Activated naive CD4-positive, alpha-beta T cell (primary cell): ENCODE measurements around the gene FGF8.
"Not testable (repeated sequence)": the region's sequence is repeated elsewhere in the genome, so short reads cannot be mapped to it uniquely, and the experiment has no call there.

Source experiments
- DNase-seq, 4 experiments: peaks; one replicate each; lab custom pipeline; 2025; lab: John Stamatoyannopoulos, UW

Gene FGF8, protein sequence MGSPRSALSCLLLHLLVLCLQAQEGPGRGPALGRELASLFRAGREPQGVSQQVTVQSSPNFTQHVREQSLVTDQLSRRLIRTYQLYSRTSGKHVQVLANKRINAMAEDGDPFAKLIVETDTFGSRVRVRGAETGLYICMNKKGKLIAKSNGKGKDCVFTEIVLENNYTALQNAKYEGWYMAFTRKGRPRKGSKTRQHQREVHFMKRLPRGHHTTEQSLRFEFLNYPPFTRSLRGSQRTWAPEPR

GRCh38 chr10:101775273-101776160, at the start of gene FGF8:
Gene FGF8 (minus strand): TSS chr10:101776114. CDS start chr10:101775900, 214 bp downstream.
- DNase-seq: no peak

DNA sequence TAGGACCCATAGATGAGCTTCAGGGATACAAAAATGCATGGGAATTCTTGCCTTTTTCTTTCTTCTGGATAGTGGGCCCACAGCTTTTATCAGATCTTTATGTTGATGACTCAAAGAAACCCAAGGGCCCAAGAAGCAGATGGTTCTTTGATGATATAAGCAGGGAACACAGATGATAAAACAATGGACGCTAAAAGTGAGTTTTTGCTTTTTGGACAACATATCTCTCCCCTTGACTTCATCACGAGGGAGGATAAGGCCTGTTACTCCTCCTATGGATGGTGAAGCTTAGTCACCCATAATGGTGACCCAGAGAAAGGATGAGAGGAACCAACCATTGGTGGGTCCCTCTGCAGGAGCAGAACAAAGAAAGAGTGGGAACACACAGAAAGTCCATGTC, 48.8 kb upstream of the FGF8 start:
- DNase-seq: no peak

DNA sequence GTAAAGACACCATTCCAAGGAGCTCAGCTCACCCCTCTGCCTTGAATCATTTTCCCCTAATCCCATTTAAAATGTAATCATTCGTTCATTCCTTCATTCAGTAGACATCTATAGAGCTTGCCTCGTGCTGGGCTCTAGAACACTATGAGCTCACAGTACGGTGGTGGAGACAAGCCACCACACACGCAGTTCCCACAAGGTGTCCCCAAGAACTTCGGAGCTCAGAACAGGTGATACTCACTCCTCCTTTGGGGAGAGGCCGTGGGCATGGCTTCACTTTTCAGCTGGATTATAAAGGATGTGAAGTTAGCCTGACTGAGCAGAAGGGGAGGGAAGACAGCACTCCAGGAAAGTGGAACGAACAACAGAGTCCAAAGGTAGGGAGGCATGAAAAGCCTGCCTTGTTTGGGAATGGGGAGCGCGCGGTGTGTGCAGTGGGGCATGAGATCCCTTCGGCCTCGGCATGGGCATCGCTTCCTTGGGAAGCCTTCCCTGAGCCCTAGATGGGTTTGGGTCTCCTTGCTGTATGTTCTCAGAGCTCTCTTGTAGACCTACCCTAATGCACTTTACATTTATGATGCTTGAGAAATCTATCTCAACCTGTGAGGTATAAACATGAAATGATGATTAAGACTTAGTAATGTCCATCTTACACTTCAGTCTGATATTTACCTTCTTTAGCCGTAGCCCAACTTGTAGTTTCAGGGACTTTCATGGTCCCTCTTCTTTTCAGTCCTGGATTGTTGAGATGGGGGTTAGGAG, 43.1 kb upstream of the FGF8 start:
- peak in 1 of 4 experiments; percentile 28 for DNase-seq

- peak; percentile 99 to 100 (median 100) for DNase-seq
Measured at GRCh38 chr10:101818119-101818871, 42.4 kb upstream of the FGF8 start, which contains the start of gene OGA. Gene OGA (minus strand): TSS chr10:101818444. CDS start chr10:101818022, 422 bp downstream.

DNA sequence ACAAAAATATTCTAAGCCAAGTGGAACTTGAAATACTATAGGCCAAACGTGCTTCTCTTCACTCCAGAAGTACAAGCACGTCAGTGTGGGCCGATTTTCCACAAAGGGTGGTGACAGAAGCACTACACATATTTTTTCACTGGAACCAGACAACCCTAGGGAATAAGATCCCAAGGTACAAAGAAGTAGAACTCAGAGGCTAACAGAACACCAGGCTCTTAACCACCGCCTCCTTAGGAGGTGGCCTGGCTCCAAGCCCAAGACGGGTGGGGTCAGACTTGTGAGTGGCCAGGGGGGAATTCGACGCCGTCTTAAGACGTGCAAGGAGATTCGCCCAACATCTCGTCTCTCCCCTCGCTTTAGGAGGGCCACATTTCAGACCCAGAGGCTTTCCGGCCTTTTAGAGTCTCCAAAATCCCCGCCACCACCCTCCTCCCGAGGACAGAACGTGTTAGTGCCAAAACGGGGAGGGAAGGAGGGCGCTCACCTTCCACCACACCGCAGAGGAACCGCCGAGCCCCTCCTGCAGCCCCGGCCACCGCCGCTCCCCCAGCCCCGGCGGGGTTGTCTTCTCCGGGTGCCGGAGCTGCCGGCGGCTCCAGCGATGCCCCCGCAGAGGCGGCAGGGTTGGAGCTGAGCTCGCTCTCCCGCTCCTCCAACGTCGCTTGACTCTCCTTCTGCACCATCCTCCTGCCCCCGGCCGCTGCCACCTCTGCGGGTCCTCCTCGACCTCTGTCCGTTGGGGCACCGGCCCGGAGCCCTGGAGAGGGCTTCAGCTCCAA, 41.6 kb upstream of the FGF8 start:
- DNase-seq: peak in 2 of 4 experiments; percentile 33 to 35

- DNase-seq: no peak
Measured at GRCh38 chr10:101816913-101817336, 41.0 kb upstream of the FGF8 start.

- no peak for DNase-seq
Measured at GRCh38 chr10:101816376-101816775, 40.5 kb upstream of the FGF8 start.

GRCh38 chr10:101814466-101815071, 38.7 kb upstream of the FGF8 start:
- no peak for DNase-seq

GRCh38 chr10:101812606-101813005, 36.7 kb upstream of the FGF8 start:
- no peak for DNase-seq

DNA sequence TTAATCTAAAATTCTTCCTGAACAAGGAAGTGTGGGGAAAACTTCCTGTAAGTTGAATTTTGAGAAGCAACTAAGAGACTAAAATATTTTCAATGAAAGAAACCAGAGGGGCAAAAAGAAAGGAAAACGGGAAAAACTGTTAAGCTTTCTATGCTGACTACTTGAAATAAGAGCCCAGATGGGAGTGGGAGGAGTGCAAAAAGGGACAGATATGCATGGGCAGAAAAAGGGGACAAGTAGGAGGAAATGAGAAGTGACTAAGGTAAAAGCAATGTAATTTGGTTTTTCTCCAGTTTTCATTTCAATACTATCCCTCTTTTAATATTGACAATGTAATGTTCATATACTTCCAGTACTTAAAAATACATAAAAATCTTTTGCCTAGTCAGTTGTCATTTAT, 31.2 kb upstream of the FGF8 start:
- DNase-seq: no peak

DNA sequence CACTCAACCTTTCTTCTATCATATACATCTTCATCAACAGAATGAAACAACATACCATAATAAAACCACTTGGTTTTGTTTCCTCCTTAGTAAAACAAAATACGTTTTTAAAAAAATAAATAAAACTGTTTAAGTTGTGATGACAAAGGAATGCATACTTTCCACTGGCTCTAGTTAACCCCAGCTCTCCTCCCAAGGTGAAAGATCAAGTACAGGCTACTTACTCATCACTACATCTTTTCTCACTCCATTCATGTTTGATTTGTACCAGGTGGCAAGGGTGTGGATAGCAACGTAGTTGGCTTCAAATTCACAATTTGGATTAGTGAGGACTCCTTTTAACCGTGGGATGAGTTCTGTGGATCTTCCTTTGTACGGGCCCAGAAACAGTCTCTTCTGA, 27.6 kb upstream of the FGF8 start:
- DNase-seq: no peak

DNA sequence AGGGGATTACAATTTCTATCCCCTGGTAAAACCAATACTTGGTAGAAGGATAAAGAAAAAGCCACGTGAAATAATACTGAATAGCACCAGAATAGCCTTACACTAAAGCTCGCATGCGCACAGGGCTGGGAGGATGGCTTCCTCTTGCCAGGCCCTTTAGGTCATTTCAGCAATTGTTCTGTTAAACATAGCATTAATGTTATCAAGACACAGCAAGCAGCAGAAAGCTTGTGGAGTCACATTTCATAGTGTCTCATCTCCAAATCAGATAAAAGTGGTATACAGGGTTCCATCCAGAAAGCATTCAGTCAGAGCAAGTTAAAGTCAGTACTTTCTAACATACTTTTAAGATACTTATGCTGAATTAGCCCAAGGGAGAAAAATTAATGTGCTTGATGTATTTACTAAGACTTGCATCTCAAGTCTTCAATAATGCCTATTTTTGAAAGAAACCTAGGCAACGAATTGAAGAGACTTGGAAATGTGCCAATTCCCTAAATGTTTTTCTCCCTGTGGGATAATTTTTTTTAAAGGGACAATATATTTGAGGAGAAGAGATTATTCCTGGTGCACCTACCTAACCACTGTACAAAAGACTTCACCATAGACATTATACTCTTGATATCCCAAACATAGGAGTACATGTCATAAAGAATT, 21.6 kb upstream of the FGF8 start:
- DNase-seq: no peak

- DNase-seq: no peak
Measured at GRCh38 chr10:101793526-101793925, 17.6 kb upstream of the FGF8 start.

- no peak for DNase-seq
Measured at GRCh38 chr10:101789686-101790085, 13.8 kb upstream of the FGF8 start.

GRCh38 chr10:101789231-101789630, 13.3 kb upstream of the FGF8 start:
- not testable (repeated sequence) for DNase-seq

DNA sequence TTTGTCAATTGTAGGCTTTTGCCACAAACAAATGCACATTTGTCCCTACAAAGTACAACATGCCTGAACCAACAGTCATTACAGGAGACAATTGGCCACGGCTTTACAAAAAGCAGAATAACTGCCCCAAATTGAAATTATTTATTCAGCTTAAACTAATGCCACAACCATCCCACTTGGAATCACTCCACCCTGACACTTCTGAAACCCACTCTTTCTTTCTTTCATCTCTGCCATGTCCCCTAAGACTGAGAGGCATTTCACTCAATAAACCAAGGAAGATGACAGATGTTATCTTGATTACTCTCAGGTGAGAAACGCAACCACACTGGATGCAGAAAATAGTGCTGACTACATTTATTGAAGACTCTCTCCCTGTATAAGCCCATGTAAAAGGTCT, 9.9 kb upstream of the FGF8 start:
- no peak for DNase-seq

DNA sequence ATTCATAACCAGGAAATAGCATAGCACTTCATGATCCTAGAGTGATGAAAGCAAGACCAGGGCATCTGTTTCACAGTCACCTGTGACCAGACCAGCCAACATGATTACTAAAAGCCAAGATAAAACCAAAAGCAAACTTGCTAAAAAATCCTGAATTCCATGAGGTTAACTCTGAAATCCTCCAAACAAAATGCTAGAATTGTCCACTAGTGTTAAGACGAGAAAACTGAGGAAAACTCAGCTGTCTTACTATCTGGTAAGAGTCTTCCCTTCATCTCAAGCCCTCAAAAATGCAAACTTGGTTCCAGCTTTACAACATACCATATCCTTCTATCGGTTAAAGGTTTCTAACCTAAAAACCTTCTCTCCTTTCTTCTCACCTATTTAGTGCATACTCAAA, 8.6 kb upstream of the FGF8 start:
- no peak for DNase-seq

DNA sequence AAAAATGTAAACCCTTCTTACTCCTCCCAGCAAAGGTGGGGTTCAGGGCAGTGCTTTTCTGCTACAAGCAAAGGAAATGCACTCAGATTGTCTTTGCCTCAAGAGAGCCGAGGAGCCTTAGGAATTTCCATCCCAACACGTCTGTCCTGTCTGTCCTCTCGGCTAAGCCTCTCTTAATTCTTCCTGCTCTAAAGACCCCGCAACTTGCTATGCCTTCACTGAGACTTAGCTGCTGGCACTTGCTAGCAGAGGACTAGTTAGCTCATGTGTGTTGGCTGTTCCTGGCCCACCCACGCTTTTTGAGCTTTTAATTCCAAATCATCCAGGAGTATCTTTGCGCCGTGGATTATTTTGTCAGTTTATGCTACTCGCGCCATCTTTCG, 7.8 kb upstream of the FGF8 start:
- no peak for DNase-seq

GRCh38 chr10:101782811-101783735, 7.2 kb upstream of the FGF8 start, which contains the start of gene NPM3:
Gene NPM3 (minus strand): TSS chr10:101783446. CDS start chr10:101783390, 56 bp downstream.
- peak; percentile 55 to 75 (median 65) for DNase-seq
